ENCODE results near the gene PDE1A. TPM values are rescaled to one million over a fixed set of nuclear protein-coding genes. Genes with fewer than 3 reads are reported as not detected.

PDE1A gene
- total and polyA plus RNA-seq, 2 donors (not counting 1 experiment from before 2014, with no cell fraction given), result 0.07 TPM; not detected in 1

DNA sequence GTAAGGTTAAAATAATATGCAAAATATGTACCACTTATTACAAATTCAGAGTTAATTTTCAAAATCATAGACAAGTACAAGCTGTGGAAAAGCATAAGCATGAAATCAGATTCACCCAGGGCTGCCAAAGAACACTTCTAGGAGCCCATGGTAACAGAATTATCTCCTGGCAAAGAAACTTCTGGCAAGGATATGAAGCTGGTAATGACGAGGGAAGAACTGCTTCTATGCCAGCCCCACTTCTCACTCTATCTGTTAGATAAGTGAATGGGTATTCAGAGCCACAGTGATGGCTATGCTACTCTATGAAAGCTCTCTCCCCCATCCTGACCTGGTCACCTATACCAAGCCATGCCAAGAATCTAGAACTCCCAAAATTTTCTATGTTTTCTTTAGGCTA lies 36.9 kb upstream of the PDE1A start:
- Mint-ChIP-seq H3K9me3 (ENCODE audit: insufficient read depth) (no peaks in the 10 kb centered on the region), H3K27me3 (no peaks in the 10 kb centered on the region), H3K4me3 (no peak overlapping the region), H3K27ac (no peak overlapping the region), H3K4me1 (no peaks in the 10 kb centered on the region)
- WGBS (ENCODE audit: insufficient coverage), result no CpG with 5 or more reads among the region's 1 CpG
- Histone ChIP-seq H3K27ac (ENCODE audit: low read length in 2 of 2) (no peak overlapping the region), H3K79me2 (ENCODE audit: control insufficient read depth, insufficient read depth, low read length) (no peaks in the 10 kb centered on the region), H3K4me1 (ENCODE audit: control insufficient read depth in 2 of 2, insufficient read depth in 2 of 2, low read length in 2 of 2) (no peaks in the 10 kb centered on the region), H3K27me3 (replicated peaks in 1 of 4; ENCODE audit: control extremely low read depth in 1 of 4, control insufficient read depth in 3 of 4, insufficient read depth in 4 of 4, low read length in 3 of 4) (no peaks in the 10 kb centered on the region), H3K9ac (ENCODE audit: low read length) (no peak overlapping the region), H2AFZ (ENCODE audit: insufficient read depth, low read depth, low read length, poor library complexity, severe bottlenecking) (no peak overlapping the region), H4K20me1 (ENCODE audit: control insufficient read depth, insufficient read depth, low read length, poor library complexity, severe bottlenecking) (no peaks in the 10 kb centered on the region), H3K4me3 (ENCODE audit: control extremely low read depth in 1 of 5, extremely low read depth in 1 of 5, insufficient read depth in 1 of 5, low read depth in 2 of 5, low read length in 4 of 5) (no peak overlapping the region), H3K4me2 (replicated peaks; ENCODE audit: low read depth, low read length, poor library complexity, severe bottlenecking) (no peak overlapping the region), H3K9me3 (ENCODE audit: control extremely low read depth in 1 of 3, control insufficient read depth in 2 of 3, insufficient read depth in 1 of 3, low read length in 2 of 3) (no peaks in the 10 kb centered on the region), H3K36me3 (replicated peaks in 1 of 2; ENCODE audit: control extremely low read depth in 1 of 2, control insufficient read depth in 1 of 2, extremely low read depth in 1 of 2, insufficient read depth in 2 of 2, low read length in 1 of 2) (no peaks in the 10 kb centered on the region)
- ChIA-PET POLR2A (no interaction called here), CTCF (no interaction called here)
- DNase-seq (no peak), ATAC-seq (ENCODE audit: low read depth) (no peak)
- intact Hi-C loops (cut with micrococcal nuclease), result no loop called here
- TF ChIP-seq, protein P1, sequence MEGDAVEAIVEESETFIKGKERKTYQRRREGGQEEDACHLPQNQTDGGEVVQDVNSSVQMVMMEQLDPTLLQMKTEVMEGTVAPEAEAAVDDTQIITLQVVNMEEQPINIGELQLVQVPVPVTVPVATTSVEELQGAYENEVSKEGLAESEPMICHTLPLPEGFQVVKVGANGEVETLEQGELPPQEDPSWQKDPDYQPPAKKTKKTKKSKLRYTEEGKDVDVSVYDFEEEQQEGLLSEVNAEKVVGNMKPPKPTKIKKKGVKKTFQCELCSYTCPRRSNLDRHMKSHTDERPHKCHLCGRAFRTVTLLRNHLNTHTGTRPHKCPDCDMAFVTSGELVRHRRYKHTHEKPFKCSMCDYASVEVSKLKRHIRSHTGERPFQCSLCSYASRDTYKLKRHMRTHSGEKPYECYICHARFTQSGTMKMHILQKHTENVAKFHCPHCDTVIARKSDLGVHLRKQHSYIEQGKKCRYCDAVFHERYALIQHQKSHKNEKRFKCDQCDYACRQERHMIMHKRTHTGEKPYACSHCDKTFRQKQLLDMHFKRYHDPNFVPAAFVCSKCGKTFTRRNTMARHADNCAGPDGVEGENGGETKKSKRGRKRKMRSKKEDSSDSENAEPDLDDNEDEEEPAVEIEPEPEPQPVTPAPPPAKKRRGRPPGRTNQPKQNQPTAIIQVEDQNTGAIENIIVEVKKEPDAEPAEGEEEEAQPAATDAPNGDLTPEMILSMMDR (IDR thresholded peaks at IDR 0.05), result no peak
- TF ChIP-seq EZH2 (IDR thresholded peaks at IDR 0.05; ENCODE audit: borderline replicate concordance, insufficient read depth, low read depth, low read length, poor library complexity, severe bottlenecking), result no peak

DNA sequence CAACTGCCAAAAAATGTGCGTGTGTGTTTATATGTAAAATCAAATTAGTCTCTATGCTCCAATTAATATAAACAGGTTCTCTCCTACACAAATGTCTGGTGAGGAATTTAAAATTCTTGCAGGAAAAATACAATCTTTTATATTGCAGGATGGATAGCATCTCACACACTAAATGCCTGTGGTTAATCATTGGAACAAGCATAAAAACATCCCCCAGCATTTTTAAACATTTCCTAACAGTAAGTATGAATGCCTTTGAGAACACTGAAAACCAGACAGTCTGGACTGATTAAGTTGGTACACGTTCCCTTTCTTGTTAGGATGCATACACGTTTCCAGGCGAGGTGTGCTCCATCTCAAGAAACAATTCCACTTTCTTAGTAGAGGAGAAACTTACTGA lies 29.9 kb upstream of the PDE1A start:
- intact Hi-C loops (cut with micrococcal nuclease), result no loop called here
- Histone ChIP-seq H3K27ac (ENCODE audit: low read length in 2 of 2) (no peak overlapping the region), H3K4me3 (ENCODE audit: control extremely low read depth in 1 of 5, extremely low read depth in 1 of 5, insufficient read depth in 1 of 5, low read depth in 2 of 5, low read length in 4 of 5) (no peak overlapping the region), H3K4me1 (ENCODE audit: control insufficient read depth in 2 of 2, insufficient read depth in 2 of 2, low read length in 2 of 2) (no peaks in the 10 kb centered on the region), H3K9me3 (ENCODE audit: control extremely low read depth in 1 of 3, control insufficient read depth in 2 of 3, insufficient read depth in 1 of 3, low read length in 2 of 3) (no peaks in the 10 kb centered on the region), H3K9ac (ENCODE audit: low read length) (no peak overlapping the region), H3K27me3 (replicated peaks in 1 of 4; ENCODE audit: control extremely low read depth in 1 of 4, control insufficient read depth in 3 of 4, insufficient read depth in 4 of 4, low read length in 3 of 4) (no peaks in the 10 kb centered on the region), H3K36me3 (replicated peaks in 1 of 2; ENCODE audit: control extremely low read depth in 1 of 2, control insufficient read depth in 1 of 2, extremely low read depth in 1 of 2, insufficient read depth in 2 of 2, low read length in 1 of 2) (no peaks in the 10 kb centered on the region), H2AFZ (ENCODE audit: insufficient read depth, low read depth, low read length, poor library complexity, severe bottlenecking) (no peak overlapping the region), H4K20me1 (ENCODE audit: control insufficient read depth, insufficient read depth, low read length, poor library complexity, severe bottlenecking) (no peaks in the 10 kb centered on the region), H3K4me2 (replicated peaks; ENCODE audit: low read depth, low read length, poor library complexity, severe bottlenecking) (no peak overlapping the region), H3K79me2 (ENCODE audit: control insufficient read depth, insufficient read depth, low read length) (no peaks in the 10 kb centered on the region)
- DNase-seq (no peak), ATAC-seq (ENCODE audit: low read depth) (no peak)
- WGBS (ENCODE audit: insufficient coverage), result no CpG with 5 or more reads among the region's 4 CpGs
- H3K4me3 Mint-ChIP-seq, result no peak overlapping the region
- no peaks in the 10 kb centered on the region for H3K4me1 Mint-ChIP-seq
- no peak overlapping the region for H3K27ac Mint-ChIP-seq
- CTCF ChIA-PET, result no interaction called here
- no peaks in the 10 kb centered on the region for H3K27me3 Mint-ChIP-seq
- POLR2A ChIA-PET, result no interaction called here
- TF ChIP-seq EZH2 (IDR thresholded peaks at IDR 0.05; ENCODE audit: borderline replicate concordance, insufficient read depth, low read depth, low read length, poor library complexity, severe bottlenecking), result no peak
- TF ChIP-seq, protein P1 (IDR thresholded peaks at IDR 0.05), result no peak
- H3K9me3 Mint-ChIP-seq (ENCODE audit: insufficient read depth), result no peaks in the 10 kb centered on the region

Data from B cell (primary cell).